HG03342 (cell line): Measurements from ENCODE around the gene UBA3.

Experiments used
- ATAC-seq: cut with Tn5 transposase; IDR thresholded peaks from one replicate; pipeline ENCODE4 v1.9.1; 2021; ENCODE audit warnings: mild to moderate bottlenecking, moderate library complexity; ENCODE audit not compliant: unreplicated experiment

Gene UBA3

DNA sequence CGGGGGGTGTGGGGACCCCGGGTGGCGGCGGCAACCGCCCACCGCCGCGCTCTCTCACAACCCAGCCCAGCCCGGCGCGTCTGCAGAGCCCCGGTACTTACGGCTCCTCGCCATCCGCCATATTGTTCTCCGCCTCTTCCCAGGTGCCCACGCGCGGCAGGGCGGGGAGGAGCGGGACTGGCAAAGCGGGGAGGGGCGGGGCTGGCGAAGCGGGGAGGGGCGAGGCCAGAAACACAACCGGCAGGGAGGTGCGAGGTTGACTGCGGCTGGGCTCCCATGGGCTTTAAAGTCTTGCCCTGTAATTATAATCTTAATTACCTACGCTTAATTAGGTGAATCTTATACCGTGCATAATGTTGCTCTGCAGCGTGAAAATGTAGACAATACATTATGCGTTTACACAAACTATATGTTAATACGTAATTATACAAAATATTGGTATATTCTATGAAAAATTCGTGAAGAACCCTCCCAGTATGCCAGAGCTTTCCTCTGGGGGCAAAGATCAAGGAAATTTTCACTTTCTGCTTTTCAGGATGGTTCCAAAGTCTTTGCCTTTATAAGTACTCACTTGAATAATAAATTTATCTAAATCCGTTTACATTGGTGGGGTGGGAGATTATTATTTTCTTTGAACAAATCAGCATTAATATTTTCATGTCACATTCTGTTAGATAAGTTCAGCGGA is at the start of gene UBA3:
TSS of gene UBA3 (minus strand) at position 133 of the 688 bp plus-strand sequence. CDS start at position 121, 12 bp downstream.
- ATAC-seq: peak; percentile 48

DNA sequence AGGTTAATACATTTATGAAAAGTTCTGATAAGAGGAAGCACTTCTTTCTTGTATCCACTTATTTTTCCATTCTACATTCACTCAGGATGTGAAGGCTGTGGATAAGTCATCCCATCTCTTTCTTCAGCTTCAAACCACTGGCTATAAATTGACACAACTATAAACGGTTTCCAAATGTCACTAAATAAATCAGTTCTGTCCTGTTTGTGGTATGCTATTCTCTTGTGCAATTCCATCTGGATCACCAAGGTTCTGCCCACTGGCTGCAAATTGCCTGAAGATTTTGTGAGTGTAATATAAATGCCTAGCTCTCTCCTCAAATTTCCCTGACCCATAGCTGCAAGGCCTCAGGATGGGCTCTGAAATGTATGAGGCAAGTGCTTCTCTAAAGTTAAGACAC is 49.4 kb upstream of the UBA3 start:
- ATAC-seq: no peak

- ATAC-seq: no peak
These were observed 48.3 kb upstream of the UBA3 start for GRCh38 chr3:69128509-69128908.

DNA sequence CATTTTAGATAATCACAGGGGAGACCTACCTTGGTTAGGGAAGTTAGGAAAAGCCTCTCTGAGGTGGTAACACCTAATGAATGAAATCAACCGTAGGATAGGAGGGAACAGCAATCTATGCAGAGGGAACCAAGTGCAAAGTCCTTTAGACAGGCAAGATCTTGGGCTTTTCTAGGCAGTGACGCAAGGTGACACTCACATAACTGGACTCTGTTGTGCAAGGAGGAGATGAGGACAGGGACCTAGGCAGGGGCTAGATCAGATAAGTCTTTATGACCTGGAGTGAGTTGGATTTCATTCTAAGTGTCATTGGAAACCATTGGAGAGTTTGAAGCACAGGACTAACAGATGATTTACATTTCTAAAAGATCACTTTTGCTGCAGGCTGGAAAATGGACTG is 46.8 kb upstream of the UBA3 start:
- ATAC-seq: no peak

GRCh38 chr3:69126216-69126615 is 46.1 kb upstream of the UBA3 start:
- no peak for ATAC-seq

GRCh38 chr3:69122403-69122802 is 42.2 kb upstream of the UBA3 start, which contains the start of gene LMOD3:
Gene LMOD3 (minus strand): TSS chr3:69122595. CDS start chr3:69122386, 209 bp downstream.
- no peak for ATAC-seq

DNA sequence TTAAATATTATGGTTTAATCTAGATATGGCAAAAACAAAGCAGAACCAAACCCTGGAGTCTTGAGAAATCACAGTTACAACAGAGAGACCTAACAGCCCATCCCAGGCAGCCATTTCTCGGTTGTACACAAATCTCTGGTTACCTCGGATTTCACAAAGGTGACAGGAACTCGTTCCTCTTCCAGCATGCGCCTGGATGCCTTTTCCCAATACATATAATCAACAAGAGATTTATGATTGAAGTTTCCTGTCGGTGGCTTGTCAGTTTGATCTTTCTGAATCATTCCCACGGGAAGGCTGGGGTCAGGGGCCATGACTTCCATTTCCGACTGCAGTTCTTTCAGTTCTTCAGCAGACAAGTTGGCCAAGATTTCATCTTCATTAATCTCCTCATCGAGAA is 41.8 kb upstream of the UBA3 start:
- ATAC-seq: no peak

GRCh38 chr3:69121513-69121912 is 41.3 kb upstream of the UBA3 start:
- no peak for ATAC-seq

DNA sequence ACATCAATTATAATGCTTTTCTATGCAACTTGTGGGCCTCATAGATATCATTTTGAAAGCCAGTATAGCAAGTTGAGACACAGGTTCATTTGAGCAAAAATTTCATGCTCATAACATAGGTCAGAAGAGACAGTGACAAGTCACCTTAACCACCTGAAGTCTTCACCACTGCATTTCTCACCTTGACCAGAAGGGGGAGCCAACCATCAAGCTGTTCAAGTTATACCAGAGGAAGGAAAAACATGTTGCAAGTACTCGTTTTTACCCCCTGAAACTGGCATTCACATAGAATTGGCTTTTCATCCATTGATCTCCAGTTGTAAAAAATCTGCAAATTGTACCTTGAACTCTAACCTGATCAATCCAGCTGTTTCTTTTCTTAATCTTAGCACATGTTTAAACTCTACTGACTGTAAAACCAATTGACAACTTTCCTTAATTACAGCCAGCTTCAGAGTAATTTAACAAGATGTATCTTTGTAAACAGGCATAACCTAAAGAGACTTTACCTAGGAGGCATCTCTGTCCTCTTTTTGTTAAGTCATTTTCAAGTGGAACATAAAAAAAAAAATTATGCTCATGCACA is 40.8 kb upstream of the UBA3 start:
- peak; percentile 92 for ATAC-seq

GRCh38 chr3:69119681-69120080 is 39.5 kb upstream of the UBA3 start:
- no peak for ATAC-seq

- no peak for ATAC-seq
These were observed 39.0 kb upstream of the UBA3 start for GRCh38 chr3:69119138-69119537.

DNA sequence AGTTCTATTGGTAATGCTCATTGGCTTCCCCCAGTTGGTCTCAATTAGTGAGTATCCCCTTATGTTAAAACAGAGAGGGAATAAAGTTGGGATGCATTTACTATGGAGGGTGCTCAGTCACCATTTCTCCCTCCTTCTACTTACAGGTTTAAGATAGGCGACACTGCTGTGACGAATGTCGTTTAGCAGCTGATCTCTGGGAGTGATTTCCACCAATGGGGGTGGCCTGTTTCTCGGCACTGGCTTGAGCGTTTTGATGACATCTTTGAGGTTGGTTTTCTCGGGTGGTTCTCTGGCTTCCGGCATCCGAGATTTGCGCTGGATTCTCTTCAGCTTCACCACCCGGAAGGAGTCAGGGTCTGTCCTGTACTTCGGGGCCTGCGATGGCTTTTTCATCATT is 38.4 kb upstream of the UBA3 start:
- no peak for ATAC-seq

DNA sequence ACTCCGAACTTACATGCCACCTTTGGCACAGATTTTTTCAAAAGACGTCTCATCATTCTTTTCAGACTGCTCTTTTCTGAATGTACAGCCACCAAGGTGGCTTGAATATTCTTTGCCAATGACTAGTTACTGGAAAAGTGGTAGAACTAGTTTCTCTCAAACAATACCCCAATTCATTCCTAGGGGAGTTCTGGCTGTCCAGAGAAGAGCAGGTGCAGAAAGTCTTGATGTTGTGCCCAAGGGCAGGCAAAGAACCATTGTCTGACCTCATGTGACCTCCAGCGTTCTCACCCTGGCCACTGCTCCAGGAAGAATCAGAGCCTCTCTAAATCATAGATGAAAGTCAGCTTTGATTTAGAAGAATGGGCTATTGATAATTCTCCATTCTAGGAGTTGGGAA is 36.7 kb upstream of the UBA3 start:
- ATAC-seq: no peak

DNA sequence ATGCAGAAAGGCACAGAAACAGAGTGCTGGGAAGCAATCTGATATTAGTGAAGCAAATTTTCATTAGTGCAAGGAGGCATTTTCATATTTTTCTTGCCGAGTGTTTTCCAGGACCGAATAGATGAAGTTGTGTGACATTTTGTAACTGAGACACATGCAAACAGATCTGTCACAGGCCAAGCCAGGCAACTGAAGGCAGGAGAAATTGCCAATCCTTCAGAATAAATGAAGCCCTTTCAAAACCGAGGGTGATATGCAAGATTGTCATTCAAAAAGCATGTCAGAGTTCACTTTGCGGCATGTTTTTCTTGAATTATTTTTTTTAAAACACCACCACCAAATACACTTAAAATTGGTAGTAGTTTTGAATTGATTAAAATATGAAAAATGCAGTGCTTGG is 36.0 kb upstream of the UBA3 start:
- ATAC-seq: no peak

DNA sequence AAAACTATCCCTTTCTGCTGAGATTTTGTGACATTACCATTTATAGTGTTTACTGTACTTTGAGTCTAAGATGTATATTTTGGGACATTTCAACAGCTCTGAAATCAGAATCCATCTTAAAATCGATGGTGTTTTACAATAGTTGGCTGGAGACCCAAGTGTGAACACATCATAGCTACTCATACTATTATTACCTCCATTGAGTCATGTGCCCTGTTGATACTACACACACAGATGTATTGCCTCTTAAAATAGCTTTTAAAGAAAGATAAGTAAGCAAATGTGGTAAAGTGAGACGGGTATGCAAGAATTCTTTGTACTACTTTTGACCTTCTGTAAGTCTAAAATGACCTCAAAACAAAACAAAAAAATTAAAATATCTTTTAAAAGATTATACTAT is 35.6 kb upstream of the UBA3 start:
- no peak for ATAC-seq

DNA sequence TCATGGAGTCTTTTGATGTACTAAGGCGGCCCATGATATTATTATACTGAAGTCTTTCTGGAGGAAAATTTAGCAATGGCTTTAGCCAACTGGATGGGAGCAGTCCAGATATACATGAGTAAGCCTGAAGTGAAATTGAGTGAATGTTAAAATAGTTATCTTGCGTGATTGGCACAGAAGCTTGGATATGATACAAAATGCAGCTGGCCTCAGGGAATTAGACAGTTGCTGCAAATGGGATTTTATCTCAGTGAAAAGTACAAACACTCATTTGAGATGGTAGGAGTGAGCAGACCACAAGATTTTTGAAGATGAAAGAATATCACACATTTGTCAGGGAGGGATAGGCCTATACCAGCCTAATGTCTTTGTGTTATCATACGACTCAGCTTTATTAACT is 33.4 kb upstream of the UBA3 start:
- no peak for ATAC-seq

GRCh38 chr3:69110941-69111546 is 30.9 kb upstream of the UBA3 start:
- no peak for ATAC-seq

DNA sequence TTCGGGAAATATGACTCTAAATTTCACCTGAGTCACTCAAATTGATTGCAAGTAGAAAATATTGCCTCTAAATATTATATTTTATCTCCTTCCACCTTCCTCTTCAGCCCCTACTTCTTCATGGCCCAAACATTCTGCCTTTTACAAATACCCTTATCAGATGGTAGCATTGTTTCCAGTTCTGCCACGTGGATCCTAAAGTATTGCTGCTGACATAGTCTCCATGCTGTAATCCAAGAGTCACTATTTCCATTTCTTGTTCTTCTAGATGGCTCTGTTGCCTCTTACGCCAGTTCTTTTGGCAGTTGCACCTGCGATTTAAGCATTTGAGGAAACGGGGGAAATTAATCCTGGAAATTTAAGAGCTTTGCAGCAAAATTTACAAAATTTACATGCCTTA is 28.6 kb upstream of the UBA3 start:
- ATAC-seq: no peak

GRCh38 chr3:69107841-69108240 is 27.7 kb upstream of the UBA3 start:
- ATAC-seq: no peak

- ATAC-seq: no peak
These were observed 25.2 kb upstream of the UBA3 start for GRCh38 chr3:69105320-69105719.

GRCh38 chr3:69104586-69104985 is 24.4 kb upstream of the UBA3 start:
- no peak for ATAC-seq

- ATAC-seq: no peak
These were observed 23.0 kb upstream of the UBA3 start for GRCh38 chr3:69103123-69103522.
